Heart left ventricle (tissue), 13 donors: Measurements from ENCODE around the gene NFIB.

Experiments
- CTCF ChIP-seq, 12 donors: fragments of 200-600 bp; sonication (generic) in 4 of 12; IDR thresholded peaks; one replicate each; pipeline versions ENCODE4 v1.5.0 to v1.8.0; 2018 to 2022; ENCODE audit warnings: antibody characterized with exemption in 12 of 12, mild to moderate bottlenecking in 5 of 12
- POLR2A ChIP-seq, 2 donors: fragments of 450-650 bp; IDR thresholded peaks; one replicate each; pipeline ENCODE4 v1.6.1; 2017; ENCODE audit warnings: antibody characterized with exemption in 2 of 2, mild to moderate bottlenecking in 2 of 2, moderate library complexity in 2 of 2
- donor health status: ischemic (EF 13 %, LVEDD 7.1; RV severe dilation, severe dysfunction).
- donor health status: DM: no; HTN: yes; CAD: no.
- donor health status: DM: no; HTN: no; CAD: no.
- donor health status: ischemic (EF 25% LVEDD 6.9; RV normal size, moderate dysfunction).
- donor health status: ischemic (EF 25% LVEDD 5.7; RV mildly dilated, moderate dysfunction).
- donor health status: ischemic (EF 35%, LVEDD 5.7; RV mildly dilated, moderate dysfunction).
- donor health status: nonischemic (EF 11% LVEDD 7.7; RV severe dilation, severe dysfunction).
- donor health status: DM: yes; HTN: yes; CAD: no.
- donor health status: PGD.
- donor health status: ischemic (EF 29% LVEDD 5.4; RV normal size, mild dysfunction).
- donor health status: nonischemic (EF 23%, LVEDD 6.1; RV moderate dilation, normal function).

DNA sequence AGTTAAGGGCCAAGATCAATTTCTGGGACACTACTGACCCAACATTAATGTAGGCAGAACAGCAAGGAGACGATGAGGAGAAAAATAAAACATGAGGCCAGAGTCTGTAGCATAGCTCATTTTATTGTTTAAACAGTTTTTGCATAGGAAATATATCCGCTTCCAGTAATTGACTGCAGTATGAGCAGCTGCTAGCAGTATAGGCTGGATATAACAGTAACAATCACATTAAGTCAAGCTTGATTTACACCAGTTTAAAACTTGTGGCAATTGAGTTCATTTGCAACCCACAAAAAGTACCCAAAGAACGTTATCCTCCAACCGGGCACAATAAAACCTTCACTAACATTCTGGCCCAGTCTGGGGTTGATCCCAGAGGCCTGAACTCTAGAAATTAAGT is 232.2 kb downstream of the NFIB start:
- TF ChIP-seq POLR2A (IDR thresholded peaks at IDR 0.05): no peak
- no peak for TF ChIP-seq CTCF (IDR thresholded peaks at IDR 0.05)
